Nephron progenitor cell (in vitro differentiated cells): ENCODE results near the gene SCYGR3.

ENCODE experiments used
- DNase-seq: peaks from one replicate; pipeline ENCODE4 v3.0.0; 2021
- H3K27ac Mint-ChIP-seq: 2 replicates; pipeline ENCODE4 v1.8.0; 2021; ENCODE audit warnings: mild to moderate bottlenecking, moderate library complexity, mixed read lengths
- H3K27me3 Mint-ChIP-seq: 2 replicates; pipeline ENCODE4 v1.8.0; 2021; ENCODE audit warnings: mild to moderate bottlenecking, low read depth, mixed read lengths; ENCODE audit not compliant: poor library complexity
- H3K36me3 Mint-ChIP-seq: 2 replicates; pipeline ENCODE4 v1.8.0; 2021; ENCODE audit warnings: low read depth, mixed read lengths
- H3K4me1 Mint-ChIP-seq: 2 replicates; pipeline ENCODE4 v1.8.0; 2021; ENCODE audit warnings: mixed read lengths
- H3K4me3 Mint-ChIP-seq: 2 replicates; pipeline ENCODE4 v1.8.0; 2021; ENCODE audit warnings: mild to moderate bottlenecking, moderate library complexity, mixed read lengths
- H3K9me3 Mint-ChIP-seq: 2 replicates; pipeline ENCODE4 v1.8.0; 2021; ENCODE audit warnings: mild to moderate bottlenecking, moderate library complexity, mixed read lengths
- TF ChIP-seq, protein P1 (sequence below): fragments of 200-600 bp; sonication (generic); IDR thresholded peaks from 2 replicates; pipeline ENCODE4 v1.5.0; 2021; ENCODE audit warnings: antibody characterized with exemption

Gene SCYGR3

GRCh38 chr2:227617316-227618230 is 2.9 kb upstream of the SCYGR3 start, which contains the start of gene SCYGR4:
Gene SCYGR4 (plus strand): TSS chr2:227617498. CDS start chr2:227617498, 0 bp downstream.
- Mint-ChIP-seq H3K27me3 (peaks cover 3% of the 10 kb centered on the region), H3K9me3 (peaks cover 4% of the 10 kb centered on the region), H3K36me3 (no peaks in the 10 kb centered on the region), H3K4me1 (peaks cover 8% of the 10 kb centered on the region), H3K4me3 (no peak within 1 kb of the TSS), H3K27ac (peak within 1 kb of the TSS; percentile 61)
- TF ChIP-seq, protein P1, sequence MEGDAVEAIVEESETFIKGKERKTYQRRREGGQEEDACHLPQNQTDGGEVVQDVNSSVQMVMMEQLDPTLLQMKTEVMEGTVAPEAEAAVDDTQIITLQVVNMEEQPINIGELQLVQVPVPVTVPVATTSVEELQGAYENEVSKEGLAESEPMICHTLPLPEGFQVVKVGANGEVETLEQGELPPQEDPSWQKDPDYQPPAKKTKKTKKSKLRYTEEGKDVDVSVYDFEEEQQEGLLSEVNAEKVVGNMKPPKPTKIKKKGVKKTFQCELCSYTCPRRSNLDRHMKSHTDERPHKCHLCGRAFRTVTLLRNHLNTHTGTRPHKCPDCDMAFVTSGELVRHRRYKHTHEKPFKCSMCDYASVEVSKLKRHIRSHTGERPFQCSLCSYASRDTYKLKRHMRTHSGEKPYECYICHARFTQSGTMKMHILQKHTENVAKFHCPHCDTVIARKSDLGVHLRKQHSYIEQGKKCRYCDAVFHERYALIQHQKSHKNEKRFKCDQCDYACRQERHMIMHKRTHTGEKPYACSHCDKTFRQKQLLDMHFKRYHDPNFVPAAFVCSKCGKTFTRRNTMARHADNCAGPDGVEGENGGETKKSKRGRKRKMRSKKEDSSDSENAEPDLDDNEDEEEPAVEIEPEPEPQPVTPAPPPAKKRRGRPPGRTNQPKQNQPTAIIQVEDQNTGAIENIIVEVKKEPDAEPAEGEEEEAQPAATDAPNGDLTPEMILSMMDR, result no peak
- DNase-seq, result no peak

GRCh38 chr2:227616631-227617030 is 2.0 kb upstream of the SCYGR3 start:
- peaks cover 3% of the 10 kb centered on the region for H3K27me3 Mint-ChIP-seq
- no peaks in the 10 kb centered on the region for H3K36me3 Mint-ChIP-seq
- H3K9me3 Mint-ChIP-seq, result peaks cover 4% of the 10 kb centered on the region
- TF ChIP-seq, protein P1, result no peak
- DNase-seq, result no peak
- peaks cover 8% of the 10 kb centered on the region for H3K4me1 Mint-ChIP-seq
- H3K4me3 Mint-ChIP-seq, result no peak overlapping the region
- H3K27ac Mint-ChIP-seq, result peak overlapping the region; percentile 44

DNA sequence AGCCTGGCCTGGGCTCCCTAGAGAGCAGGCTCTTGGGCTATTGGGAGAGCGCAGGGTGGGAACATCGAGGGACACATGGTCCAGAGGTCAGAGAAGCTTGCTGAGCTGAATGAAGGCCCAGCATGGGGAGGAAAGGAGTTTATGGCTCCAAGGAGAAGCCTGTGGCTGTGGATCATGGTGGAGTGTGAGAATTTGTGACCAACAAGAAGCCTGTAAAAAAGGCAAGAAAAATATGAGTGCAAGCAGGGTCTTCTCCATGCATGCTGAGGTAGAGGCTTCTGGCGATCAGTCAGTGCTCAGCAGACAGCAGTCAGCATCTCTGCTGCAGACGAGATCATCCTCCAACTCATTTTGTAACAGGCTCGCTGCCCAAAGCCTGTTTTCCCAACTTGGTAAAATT is 1.3 kb upstream of the SCYGR3 start:
- Mint-ChIP-seq H3K9me3 (no peaks in the 10 kb centered on the region), H3K4me1 (peaks cover 8% of the 10 kb centered on the region), H3K36me3 (no peaks in the 10 kb centered on the region), H3K27me3 (peaks cover 3% of the 10 kb centered on the region), H3K27ac (no peak overlapping the region), H3K4me3 (no peak overlapping the region)
- TF ChIP-seq, protein P1, result no peak
- DNase-seq, result no peak

DNA sequence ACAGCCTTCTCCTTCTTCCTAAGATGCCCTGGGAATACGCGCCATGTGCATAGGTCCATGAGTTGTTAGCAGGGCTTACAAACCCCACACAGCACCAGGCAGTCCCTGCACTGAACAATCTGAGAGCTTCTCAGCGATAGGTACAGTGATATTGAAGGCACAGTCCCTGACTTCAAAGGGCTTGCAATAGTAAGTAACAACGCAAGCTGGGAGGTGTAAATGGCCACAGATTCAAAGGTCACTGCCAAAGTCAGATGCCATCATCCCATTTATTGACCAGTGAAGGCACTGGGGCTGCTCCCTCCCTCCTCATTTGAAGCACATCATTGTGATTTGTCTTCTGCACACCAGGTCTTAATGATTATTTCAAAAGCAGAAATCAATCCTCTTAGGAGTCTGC is 541 bp upstream of the SCYGR3 start:
- H3K27me3 Mint-ChIP-seq, result peaks cover 3% of the 10 kb centered on the region
- no peak overlapping the region for H3K4me3 Mint-ChIP-seq
- no peak overlapping the region for H3K27ac Mint-ChIP-seq
- DNase-seq, result no peak
- no peaks in the 10 kb centered on the region for H3K36me3 Mint-ChIP-seq
- H3K4me1 Mint-ChIP-seq, result peaks cover 8% of the 10 kb centered on the region
- H3K9me3 Mint-ChIP-seq, result no peaks in the 10 kb centered on the region
- TF ChIP-seq, protein P1, result no peak

DNA sequence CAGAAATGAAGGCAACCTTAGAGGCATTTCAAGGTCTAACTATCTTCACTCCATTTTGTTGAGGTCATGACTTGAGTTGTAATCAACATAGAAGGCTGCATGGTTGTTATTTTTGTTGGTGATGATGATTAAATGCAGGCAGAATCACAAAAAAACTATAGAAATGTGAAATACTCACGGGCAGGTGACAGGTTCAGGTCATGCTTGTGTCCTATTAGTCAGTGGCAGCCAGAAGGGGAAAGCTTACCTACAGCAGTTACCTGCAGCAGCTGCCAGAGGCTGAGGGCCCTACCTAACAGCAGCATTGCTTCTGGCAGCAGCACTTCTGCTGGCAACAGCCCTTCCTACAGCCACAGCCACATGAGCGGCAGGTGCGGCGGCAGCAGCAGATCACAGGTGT is 394 bp downstream of the SCYGR3 start:
- Mint-ChIP-seq H3K27me3 (peaks cover 3% of the 10 kb centered on the region), H3K36me3 (no peaks in the 10 kb centered on the region), H3K4me3 (no peak overlapping the region), H3K9me3 (no peaks in the 10 kb centered on the region), H3K4me1 (peaks cover 8% of the 10 kb centered on the region), H3K27ac (no peak overlapping the region)
- DNase-seq, result no peak
- TF ChIP-seq, protein P1, result no peak

DNA sequence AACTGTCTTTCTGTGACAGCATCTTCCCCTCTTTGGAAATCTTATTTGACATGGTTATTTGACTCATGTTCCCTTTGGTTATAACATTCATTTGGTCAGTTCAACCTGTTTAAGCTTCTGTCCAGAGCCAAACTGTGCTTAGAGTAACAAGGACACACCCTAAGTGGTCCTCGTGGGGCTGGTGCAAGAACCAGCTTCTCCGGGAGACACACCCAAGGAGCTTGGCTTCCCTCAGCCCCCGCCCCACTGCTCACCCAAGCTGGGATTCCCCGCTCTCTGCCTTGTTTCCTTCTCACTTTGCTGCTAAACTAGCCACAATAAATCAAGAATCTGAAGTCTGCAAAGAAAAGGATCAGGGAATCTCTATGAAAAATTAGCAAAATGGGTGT is 1.4 kb downstream of the SCYGR3 start:
- no peak overlapping the region for H3K27ac Mint-ChIP-seq
- H3K9me3 Mint-ChIP-seq, result no peaks in the 10 kb centered on the region
- peaks cover 3% of the 10 kb centered on the region for H3K27me3 Mint-ChIP-seq
- no peak for DNase-seq
- no peaks in the 10 kb centered on the region for H3K36me3 Mint-ChIP-seq
- H3K4me1 Mint-ChIP-seq, result peaks cover 8% of the 10 kb centered on the region
- no peak overlapping the region for H3K4me3 Mint-ChIP-seq
- TF ChIP-seq, protein P1, result no peak
